ENCODE data around the gene ALDH1L1.

DNA sequence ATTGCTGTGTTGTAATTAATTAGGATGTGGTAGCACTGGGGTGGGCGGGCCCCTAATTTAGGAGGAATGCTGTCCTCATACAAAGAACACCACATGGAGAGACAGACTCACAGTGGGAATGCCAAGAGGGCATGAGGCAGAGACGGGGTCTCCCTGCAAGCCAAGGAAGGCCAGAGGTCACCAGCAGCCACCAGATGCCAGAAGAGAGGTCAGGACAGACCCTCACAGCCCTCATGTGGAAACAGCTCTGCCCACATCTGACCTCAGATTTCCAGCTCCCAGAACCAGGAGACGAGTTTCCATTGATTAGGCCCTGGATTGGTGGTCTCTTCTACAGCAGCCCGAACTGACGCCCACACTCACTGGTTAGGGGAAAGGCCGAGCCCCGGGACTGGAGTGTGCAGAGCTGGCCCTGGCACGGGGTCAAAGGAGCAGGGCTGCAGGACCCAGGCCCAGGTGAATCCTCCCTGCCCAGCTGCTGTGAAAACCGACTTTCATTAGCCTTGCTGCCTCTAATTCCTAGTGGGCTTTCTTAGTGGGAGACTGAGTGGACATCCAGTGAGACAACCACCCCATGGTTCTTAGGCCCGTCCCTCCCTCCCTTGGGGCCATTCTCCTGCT is 53.5 kb downstream of the ALDH1L1 start:
- TF ChIP-seq, protein P1, sequence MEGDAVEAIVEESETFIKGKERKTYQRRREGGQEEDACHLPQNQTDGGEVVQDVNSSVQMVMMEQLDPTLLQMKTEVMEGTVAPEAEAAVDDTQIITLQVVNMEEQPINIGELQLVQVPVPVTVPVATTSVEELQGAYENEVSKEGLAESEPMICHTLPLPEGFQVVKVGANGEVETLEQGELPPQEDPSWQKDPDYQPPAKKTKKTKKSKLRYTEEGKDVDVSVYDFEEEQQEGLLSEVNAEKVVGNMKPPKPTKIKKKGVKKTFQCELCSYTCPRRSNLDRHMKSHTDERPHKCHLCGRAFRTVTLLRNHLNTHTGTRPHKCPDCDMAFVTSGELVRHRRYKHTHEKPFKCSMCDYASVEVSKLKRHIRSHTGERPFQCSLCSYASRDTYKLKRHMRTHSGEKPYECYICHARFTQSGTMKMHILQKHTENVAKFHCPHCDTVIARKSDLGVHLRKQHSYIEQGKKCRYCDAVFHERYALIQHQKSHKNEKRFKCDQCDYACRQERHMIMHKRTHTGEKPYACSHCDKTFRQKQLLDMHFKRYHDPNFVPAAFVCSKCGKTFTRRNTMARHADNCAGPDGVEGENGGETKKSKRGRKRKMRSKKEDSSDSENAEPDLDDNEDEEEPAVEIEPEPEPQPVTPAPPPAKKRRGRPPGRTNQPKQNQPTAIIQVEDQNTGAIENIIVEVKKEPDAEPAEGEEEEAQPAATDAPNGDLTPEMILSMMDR (IDR thresholded peaks at IDR 0.05) = no peak
- TF ChIP-seq POLR2A (IDR thresholded peaks at IDR 0.05) = no peak
